ENCODE data around the gene HOXC6.

DNA sequence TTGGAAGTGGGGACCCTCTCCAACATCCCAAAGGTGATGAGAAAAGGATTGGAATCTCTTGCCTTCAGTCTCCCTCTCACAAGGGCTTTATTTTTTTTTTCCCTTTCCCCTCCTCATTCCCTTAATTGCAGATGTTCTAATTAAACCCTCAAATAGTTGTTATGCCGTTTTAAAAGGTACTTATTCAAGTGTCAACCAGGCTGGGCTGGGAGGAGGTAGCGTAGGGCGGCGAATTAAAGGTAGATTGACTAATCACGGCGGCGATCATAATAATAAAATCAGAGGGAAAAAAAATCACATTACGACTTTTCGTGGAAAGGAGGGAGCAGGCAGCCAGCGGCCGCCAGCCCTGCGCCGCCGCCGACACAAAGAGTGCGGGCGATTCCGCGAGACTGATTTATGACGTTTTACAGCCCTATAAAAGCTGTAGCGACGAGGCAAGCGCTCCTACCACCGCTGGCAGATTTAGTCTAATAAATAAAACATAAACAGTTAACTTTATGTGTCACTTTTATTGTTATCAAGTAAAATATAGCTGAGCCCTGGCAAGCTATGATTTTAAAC is 23.7 kb downstream of the HOXC6 start:
- TF ChIP-seq, protein P1, sequence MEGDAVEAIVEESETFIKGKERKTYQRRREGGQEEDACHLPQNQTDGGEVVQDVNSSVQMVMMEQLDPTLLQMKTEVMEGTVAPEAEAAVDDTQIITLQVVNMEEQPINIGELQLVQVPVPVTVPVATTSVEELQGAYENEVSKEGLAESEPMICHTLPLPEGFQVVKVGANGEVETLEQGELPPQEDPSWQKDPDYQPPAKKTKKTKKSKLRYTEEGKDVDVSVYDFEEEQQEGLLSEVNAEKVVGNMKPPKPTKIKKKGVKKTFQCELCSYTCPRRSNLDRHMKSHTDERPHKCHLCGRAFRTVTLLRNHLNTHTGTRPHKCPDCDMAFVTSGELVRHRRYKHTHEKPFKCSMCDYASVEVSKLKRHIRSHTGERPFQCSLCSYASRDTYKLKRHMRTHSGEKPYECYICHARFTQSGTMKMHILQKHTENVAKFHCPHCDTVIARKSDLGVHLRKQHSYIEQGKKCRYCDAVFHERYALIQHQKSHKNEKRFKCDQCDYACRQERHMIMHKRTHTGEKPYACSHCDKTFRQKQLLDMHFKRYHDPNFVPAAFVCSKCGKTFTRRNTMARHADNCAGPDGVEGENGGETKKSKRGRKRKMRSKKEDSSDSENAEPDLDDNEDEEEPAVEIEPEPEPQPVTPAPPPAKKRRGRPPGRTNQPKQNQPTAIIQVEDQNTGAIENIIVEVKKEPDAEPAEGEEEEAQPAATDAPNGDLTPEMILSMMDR (IDR thresholded peaks at IDR 0.05), result no peak
- no peak for TF ChIP-seq EP300 (IDR thresholded peaks at IDR 0.05)
- TF ChIP-seq POLR2AphosphoS5 (IDR thresholded peaks at IDR 0.05), result peak in 3 of 4 donors; percentile 57 to 62 (median 61)
- no peak for TF ChIP-seq POLR2A (IDR thresholded peaks at IDR 0.05)
